Gastroesophageal sphincter (tissue), 4 donors: ENCODE measurements around the gene ADCY10. TPM values are rescaled to one million over a fixed set of nuclear protein-coding genes. Genes with fewer than 3 reads are reported as not detected.
"Not testable (repeated sequence)": the region's sequence is repeated elsewhere in the genome, so short reads cannot be mapped to it uniquely, and the experiment has no call there.

Source experiments
- ATAC-seq: fragments of 150-250 bp; one replicate; pipeline ENCODE4 v1.9.1; 2016; ENCODE audit warnings: mild to moderate bottlenecking, moderate library complexity
- H3K27ac ChIP-seq, 4 donors: fragments of 200-600 bp; sonication (generic) in 3 of 4; 1 replicate in 3 of 4; 2 replicates in 1 of 4; pipeline ENCODE4 v1.5.1; 2016 to 2019
- H3K27me3 ChIP-seq: fragments of 200-600 bp; sonication (generic); one replicate; pipeline ENCODE4 v1.5.1; 2019
- H3K36me3 ChIP-seq, 2 donors: fragments of 200-600 bp; sonication (generic); one replicate each; pipeline ENCODE4 v1.5.1; 2019; ENCODE audit warnings: control low read depth in 1 of 2
- H3K4me1 ChIP-seq, 3 donors: fragments of 200-600 bp; sonication (generic); 1 replicate in 2 of 3; 2 replicates in 1 of 3; pipeline ENCODE4 v1.5.1; 2016 to 2019; ENCODE audit warnings: control low read depth in 2 of 3
- H3K4me3 ChIP-seq, 2 donors: fragments of 200-600 bp; sonication (generic); one replicate each; pipeline ENCODE4 v1.5.1; 2019; ENCODE audit warnings: mild to moderate bottlenecking in 1 of 2, moderate library complexity in 1 of 2
- H3K9me3 ChIP-seq, 3 donors: fragments of 200-600 bp; sonication (generic); one replicate each; pipeline ENCODE4 v1.5.1; 2017 to 2019; ENCODE audit warnings: control low read depth in 2 of 3
- CTCF ChIP-seq, 4 experiments: fragments of 200-600 bp in 2 of 4; fragments of 450-650 bp in 2 of 4; sonication (generic) in 1 of 4; IDR thresholded peaks; one replicate each; pipeline ENCODE4 v1.5.1; 2017 to 2019; ENCODE audit warnings: antibody characterized with exemption in 4 of 4, mild to moderate bottlenecking in 2 of 4, moderate library complexity in 2 of 4
- EP300 ChIP-seq: sonication (generic); formaldehyde crosslinking; IDR thresholded peaks from one replicate; pipeline ENCODE4 v1.6.1; 2017; ENCODE audit warnings: antibody characterized with exemption, mild to moderate bottlenecking
- POLR2A ChIP-seq, 2 donors: fragments of 450-650 bp; IDR thresholded peaks; one replicate each; pipeline ENCODE4 v1.6.1; 2017; ENCODE audit warnings: antibody characterized with exemption in 2 of 2, mild to moderate bottlenecking in 2 of 2, moderate library complexity in 1 of 2
- POLR2AphosphoS5 ChIP-seq: sonication (generic); formaldehyde crosslinking; IDR thresholded peaks from one replicate; pipeline ENCODE4 v1.6.1; 2017; ENCODE audit warnings: antibody characterized with exemption
- WGBS, 2 donors: methylation state at CpG; one replicate each; pipeline ENCODE4 v1.1.5; 2018; ENCODE audit warnings: low coverage in 1 of 2; 5-methylcytosine and 5-hydroxymethylcytosine counted together
- total RNA-seq, 4 donors: library from RNA; depleted of rRNA; stranded (reverse); fragments of >200 nt; gene quantifications; one replicate each; pipeline ENCODE4 v1.1.0, GENCODE V29; 2016

ADCY10 gene
- total RNA-seq, 4 donors from 2014 or later, result 0.12 to 0.16 TPM; not detected in 2

GRCh38 chr1:167900907-167901306 is 13.0 kb downstream of the ADCY10 start:
- 84 to 88% methylated on average over 4 of the region's 4 CpGs for WGBS, 2 donors
- H3K27me3 ChIP-seq, result no peaks in the 10 kb centered on the region
- no peak for ATAC-seq
- H3K4me3 ChIP-seq, result no peak overlapping the region
- no peaks in the 10 kb centered on the region for H3K9me3 ChIP-seq
- no peak for TF ChIP-seq POLR2A (IDR thresholded peaks at IDR 0.05)
- TF ChIP-seq CTCF (IDR thresholded peaks at IDR 0.05), result no peak
- no peak for TF ChIP-seq EP300
- no peak for TF ChIP-seq POLR2AphosphoS5
- no peak overlapping the region for H3K27ac ChIP-seq
- peaks cover 0 to 19% (median 0%) of the 10 kb centered on the region in 3 donors for H3K4me1 ChIP-seq
- H3K36me3 ChIP-seq, result no peaks in the 10 kb centered on the region

GRCh38 chr1:167899253-167899681 is 14.7 kb downstream of the ADCY10 start:
- Histone ChIP-seq H3K4me3 (no peak overlapping the region), H3K9me3 (no peaks in the 10 kb centered on the region), H3K36me3 (no peaks in the 10 kb centered on the region), H3K27ac (no peak overlapping the region), H3K4me1 (peaks cover 0 to 10% (median 0%) of the 10 kb centered on the region in 3 donors), H3K27me3 (no peaks in the 10 kb centered on the region)
- TF ChIP-seq EP300 (no peak), POLR2AphosphoS5 (peak; percentile 55), CTCF (IDR thresholded peaks at IDR 0.05) (no peak), POLR2A (IDR thresholded peaks at IDR 0.05) (no peak)
- 44% methylated on average over 2 of the region's 4 CpGs; no CpG with 5 or more reads in 1 of the 2 donors for WGBS, 2 donors
- ATAC-seq, result peak; percentile 71

- Histone ChIP-seq H3K4me3 (no peak overlapping the region), H3K9me3 (no peaks in the 10 kb centered on the region), H3K27me3 (no peaks in the 10 kb centered on the region), H3K4me1 (peaks cover 0 to 9% (median 0%) of the 10 kb centered on the region in 3 donors), H3K36me3 (no peaks in the 10 kb centered on the region), H3K27ac (no peak overlapping the region)
- WGBS, 2 donors, result 93 to 97% methylated on average over 6 to 8 of the region's 9 CpGs
- no peak for ATAC-seq
- TF ChIP-seq POLR2A (IDR thresholded peaks at IDR 0.05) (no peak), POLR2AphosphoS5 (no peak), EP300 (no peak), CTCF (IDR thresholded peaks at IDR 0.05) (no peak)
Measured at GRCh38 chr1:167898578-167899222, 15.2 kb downstream of the ADCY10 start.

GRCh38 chr1:167893798-167894197 is 20.1 kb downstream of the ADCY10 start:
- no peaks in the 10 kb centered on the region for H3K36me3 ChIP-seq
- no peaks in the 10 kb centered on the region for H3K4me1 ChIP-seq
- no peak overlapping the region for H3K27ac ChIP-seq
- TF ChIP-seq POLR2A (IDR thresholded peaks at IDR 0.05) (no peak), EP300 (no peak), POLR2AphosphoS5 (no peak), CTCF (IDR thresholded peaks at IDR 0.05) (no peak)
- ATAC-seq, result no peak
- no peak overlapping the region for H3K4me3 ChIP-seq
- H3K9me3 ChIP-seq, result no peaks in the 10 kb centered on the region
- no peaks in the 10 kb centered on the region for H3K27me3 ChIP-seq
- 94 to 100% methylated on average over 1 to 2 of the region's 2 CpGs for WGBS, 2 donors

- H3K36me3 ChIP-seq, result no peaks in the 10 kb centered on the region
- no peaks in the 10 kb centered on the region for H3K4me1 ChIP-seq
- H3K27ac ChIP-seq, result no peak overlapping the region
- no peak for TF ChIP-seq POLR2A (IDR thresholded peaks at IDR 0.05)
- no peak for TF ChIP-seq POLR2AphosphoS5
- no peak for TF ChIP-seq CTCF (IDR thresholded peaks at IDR 0.05)
- no peak for TF ChIP-seq EP300
- H3K4me3 ChIP-seq, result no peak overlapping the region
- H3K9me3 ChIP-seq, result no peaks in the 10 kb centered on the region
- H3K27me3 ChIP-seq, result no peaks in the 10 kb centered on the region
- ATAC-seq, result no peak
Measured at GRCh38 chr1:167890400-167890799, 23.5 kb downstream of the ADCY10 start.

- H3K9me3 ChIP-seq, ATAC-seq, H3K27ac ChIP-seq, H3K4me3 ChIP-seq, H3K27me3 ChIP-seq, H3K4me1 ChIP-seq, H3K36me3 ChIP-seq: not testable (repeated sequence)
- WGBS, 2 donors, result 93% methylated on average over 2 of the region's 2 CpGs; no CpG with 5 or more reads in 1 of the 2 donors
Measured at GRCh38 chr1:167887187-167887586, 26.7 kb downstream of the ADCY10 start.
